ENCODE results near the gene KDM4C.

GRCh38 chr9:6977761-6978160 lies 220.0 kb downstream of the KDM4C start:
- TF ChIP-seq POLR2A (IDR thresholded peaks at IDR 0.05) (no peak), CTCF (IDR thresholded peaks at IDR 0.05) (no peak)
